ENCODE measurements around the gene PHEX.

DNA sequence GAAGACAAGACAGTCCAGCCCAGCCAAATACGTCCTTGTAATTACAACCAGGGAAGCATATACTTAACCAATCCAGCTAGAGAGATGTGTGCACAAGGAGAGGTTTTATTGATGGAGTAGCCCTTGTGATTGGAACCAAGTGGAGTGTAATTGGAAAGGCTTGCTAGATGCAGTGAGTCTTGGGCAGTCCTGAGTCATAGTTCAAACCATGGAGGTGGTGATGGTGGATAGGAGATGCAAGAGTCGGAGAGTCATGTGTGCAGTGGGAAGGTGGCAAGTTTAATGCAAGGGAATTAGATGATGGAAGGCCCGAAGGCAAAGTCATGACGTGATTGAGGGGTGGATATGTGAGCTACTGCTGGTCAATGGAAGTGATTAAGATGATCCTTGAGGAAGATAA is 63.7 kb downstream of the PHEX start:
- TF ChIP-seq, protein P1, sequence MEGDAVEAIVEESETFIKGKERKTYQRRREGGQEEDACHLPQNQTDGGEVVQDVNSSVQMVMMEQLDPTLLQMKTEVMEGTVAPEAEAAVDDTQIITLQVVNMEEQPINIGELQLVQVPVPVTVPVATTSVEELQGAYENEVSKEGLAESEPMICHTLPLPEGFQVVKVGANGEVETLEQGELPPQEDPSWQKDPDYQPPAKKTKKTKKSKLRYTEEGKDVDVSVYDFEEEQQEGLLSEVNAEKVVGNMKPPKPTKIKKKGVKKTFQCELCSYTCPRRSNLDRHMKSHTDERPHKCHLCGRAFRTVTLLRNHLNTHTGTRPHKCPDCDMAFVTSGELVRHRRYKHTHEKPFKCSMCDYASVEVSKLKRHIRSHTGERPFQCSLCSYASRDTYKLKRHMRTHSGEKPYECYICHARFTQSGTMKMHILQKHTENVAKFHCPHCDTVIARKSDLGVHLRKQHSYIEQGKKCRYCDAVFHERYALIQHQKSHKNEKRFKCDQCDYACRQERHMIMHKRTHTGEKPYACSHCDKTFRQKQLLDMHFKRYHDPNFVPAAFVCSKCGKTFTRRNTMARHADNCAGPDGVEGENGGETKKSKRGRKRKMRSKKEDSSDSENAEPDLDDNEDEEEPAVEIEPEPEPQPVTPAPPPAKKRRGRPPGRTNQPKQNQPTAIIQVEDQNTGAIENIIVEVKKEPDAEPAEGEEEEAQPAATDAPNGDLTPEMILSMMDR (IDR thresholded peaks at IDR 0.05), result no peak
- TF ChIP-seq POLR2A (IDR thresholded peaks at IDR 0.05), result no peak

Data from adrenal gland (tissue), 5 donors.